ENCODE results near the gene PHF2.

The PHF2 gene

DNA sequence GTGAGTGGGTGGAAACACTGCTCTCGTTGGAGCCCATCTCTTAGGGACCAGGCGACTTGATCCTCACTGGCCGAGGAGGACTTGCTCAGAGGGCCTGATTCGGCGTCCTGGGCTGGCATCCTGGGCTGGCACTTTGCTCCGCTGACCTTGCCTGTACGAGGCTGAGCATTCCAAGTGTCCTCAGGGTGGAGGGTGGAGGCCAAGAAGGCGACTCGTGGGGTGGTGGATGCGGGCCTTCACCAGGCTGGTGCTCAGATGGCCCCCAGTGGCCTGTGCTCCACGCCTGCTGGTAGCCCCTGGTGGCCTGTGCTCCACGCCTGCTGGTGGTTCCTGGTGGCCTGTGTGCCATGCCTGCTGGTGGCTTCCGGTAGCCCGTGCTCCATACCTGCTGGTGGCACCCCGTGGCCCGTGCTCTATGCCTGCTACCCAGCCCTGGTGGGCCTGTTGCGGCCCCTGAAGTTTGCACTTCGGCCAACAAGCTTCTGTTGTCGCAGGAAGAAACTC lies 42.9 kb downstream of the PHF2 start:
- TF ChIP-seq, protein P1, sequence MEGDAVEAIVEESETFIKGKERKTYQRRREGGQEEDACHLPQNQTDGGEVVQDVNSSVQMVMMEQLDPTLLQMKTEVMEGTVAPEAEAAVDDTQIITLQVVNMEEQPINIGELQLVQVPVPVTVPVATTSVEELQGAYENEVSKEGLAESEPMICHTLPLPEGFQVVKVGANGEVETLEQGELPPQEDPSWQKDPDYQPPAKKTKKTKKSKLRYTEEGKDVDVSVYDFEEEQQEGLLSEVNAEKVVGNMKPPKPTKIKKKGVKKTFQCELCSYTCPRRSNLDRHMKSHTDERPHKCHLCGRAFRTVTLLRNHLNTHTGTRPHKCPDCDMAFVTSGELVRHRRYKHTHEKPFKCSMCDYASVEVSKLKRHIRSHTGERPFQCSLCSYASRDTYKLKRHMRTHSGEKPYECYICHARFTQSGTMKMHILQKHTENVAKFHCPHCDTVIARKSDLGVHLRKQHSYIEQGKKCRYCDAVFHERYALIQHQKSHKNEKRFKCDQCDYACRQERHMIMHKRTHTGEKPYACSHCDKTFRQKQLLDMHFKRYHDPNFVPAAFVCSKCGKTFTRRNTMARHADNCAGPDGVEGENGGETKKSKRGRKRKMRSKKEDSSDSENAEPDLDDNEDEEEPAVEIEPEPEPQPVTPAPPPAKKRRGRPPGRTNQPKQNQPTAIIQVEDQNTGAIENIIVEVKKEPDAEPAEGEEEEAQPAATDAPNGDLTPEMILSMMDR (IDR thresholded peaks at IDR 0.05; ENCODE audit: low read depth, low read length): no peak
- Histone ChIP-seq H3K4me3 (ENCODE audit: low read depth, low read length) (no peak overlapping the region), H3K36me3 (no peaks in the 10 kb centered on the region; the same call in 1 of the 2 replicates), H3K9me3 (peaks cover 1% of the 10 kb centered on the region; the same call in 1 of the 2 replicates), H3K4me1 (no peaks in the 10 kb centered on the region), H3K27me3 (no peaks in the 10 kb centered on the region)
- no peak for DNase-seq

DNA sequence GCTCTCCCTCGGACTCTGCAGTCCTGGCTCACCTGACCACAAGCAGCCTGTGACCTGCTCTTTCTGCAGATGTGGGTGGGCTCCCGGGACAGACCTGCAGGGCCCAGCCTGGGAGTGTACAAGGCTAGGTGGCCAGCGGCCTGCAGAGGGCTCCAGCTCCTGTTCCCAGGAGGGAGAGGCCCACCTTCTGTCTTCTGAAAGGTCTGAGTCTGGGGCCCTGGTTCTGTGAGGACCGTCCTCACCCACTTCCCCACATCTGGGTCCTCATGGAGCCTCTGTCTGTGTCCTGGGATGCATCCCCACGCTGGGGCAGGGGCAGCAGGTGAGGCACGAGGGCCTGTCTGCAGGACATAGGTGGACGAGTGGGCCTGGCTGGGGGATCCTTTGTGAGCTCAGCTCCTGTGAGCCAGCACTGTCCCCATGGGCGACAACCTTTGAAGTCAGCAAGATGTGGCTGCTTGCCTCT lies 43.7 kb downstream of the PHF2 start:
- Histone ChIP-seq H3K4me3 (ENCODE audit: low read depth, low read length) (no peak overlapping the region), H3K36me3 (no peaks in the 10 kb centered on the region; the same call in 1 of the 2 replicates), H3K9me3 (peaks cover 4% of the 10 kb centered on the region; the same call in 1 of the 2 replicates), H3K4me1 (no peaks in the 10 kb centered on the region), H3K27me3 (no peaks in the 10 kb centered on the region)
- TF ChIP-seq, protein P1 (IDR thresholded peaks at IDR 0.05; ENCODE audit: low read depth, low read length): peak; percentile 10; the same call in 1 of the 2 replicates
- no peak for DNase-seq

DNA sequence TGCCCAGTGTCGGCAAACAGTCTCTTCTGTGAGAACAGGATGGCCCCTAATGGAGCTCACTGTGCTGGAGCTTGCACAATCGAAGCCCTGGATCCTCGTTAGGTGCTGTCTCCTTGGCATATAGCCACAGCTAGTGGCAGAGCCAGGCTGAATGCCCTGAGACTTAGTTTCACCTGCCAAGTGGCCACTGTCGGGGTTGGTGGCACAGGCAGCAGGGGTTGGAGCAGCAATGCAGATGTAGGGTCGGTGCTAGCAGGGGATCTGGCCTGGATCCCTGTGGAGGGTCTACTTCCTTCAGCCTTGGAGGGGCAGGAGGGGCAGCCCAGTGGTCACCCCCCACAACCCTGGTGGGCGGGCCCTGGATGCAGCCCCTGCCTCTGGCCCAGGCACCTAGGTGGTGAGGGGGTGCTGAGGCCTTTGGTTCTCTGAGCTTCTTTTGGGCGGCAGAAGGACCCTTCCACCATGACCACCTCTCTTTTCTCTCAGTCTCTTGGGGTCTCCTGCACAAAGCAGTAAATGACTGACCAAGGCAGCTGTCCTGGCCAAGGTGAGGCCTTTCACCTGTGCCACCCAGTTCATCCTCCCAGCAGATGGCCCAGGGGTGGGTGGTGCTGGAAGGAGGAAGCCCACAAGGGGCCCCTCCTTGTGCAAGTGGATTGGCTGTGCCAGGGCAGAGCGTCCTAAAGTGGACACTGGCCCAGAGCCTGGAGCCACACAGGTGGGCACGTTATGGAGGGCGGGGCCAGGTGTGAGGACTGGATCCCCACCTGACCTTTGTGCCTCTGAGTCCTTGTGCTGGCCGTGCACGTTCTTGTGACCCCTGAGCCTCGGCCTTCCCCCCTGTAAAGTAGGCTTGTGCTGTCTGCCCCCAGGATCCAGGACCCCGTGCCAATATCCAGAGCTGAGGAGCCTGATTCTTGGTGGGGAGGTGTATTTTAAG lies 44.8 kb downstream of the PHF2 start:
- H3K4me3 ChIP-seq (ENCODE audit: low read depth, low read length): no peak overlapping the region
- TF ChIP-seq, protein P1 (IDR thresholded peaks at IDR 0.05; ENCODE audit: low read depth, low read length): no peak
- H3K27me3 ChIP-seq: no peaks in the 10 kb centered on the region
- peaks cover 4% of the 10 kb centered on the region; the same call in 1 of the 2 replicates for H3K9me3 ChIP-seq
- DNase-seq: no peak
- H3K4me1 ChIP-seq: no peaks in the 10 kb centered on the region
- no peaks in the 10 kb centered on the region; the same call in 1 of the 2 replicates for H3K36me3 ChIP-seq

DNA sequence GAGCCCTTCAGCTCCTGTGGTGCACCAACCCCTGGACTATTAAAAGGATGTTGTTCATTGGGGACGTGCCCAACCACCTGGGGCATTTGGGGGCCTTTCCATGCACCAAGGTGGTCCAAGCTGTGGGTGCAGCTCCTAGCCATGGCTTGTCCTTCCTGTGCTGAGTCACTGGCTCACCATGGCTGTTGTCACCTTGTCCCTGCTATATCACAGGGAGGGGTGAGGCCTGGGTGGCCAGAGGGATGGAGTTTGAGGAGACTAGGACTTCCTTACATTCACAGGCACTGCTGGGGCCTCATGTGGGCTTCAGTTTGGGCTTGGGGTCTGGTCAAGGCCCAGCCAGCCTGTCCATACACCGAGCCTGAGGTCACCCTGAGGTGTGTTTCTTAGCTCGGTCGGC lies 45.5 kb downstream of the PHF2 start:
- no peak for DNase-seq
- Histone ChIP-seq H3K4me3 (ENCODE audit: low read depth, low read length) (no peak overlapping the region), H3K36me3 (no peaks in the 10 kb centered on the region; the same call in 1 of the 2 replicates), H3K27me3 (no peaks in the 10 kb centered on the region), H3K4me1 (no peaks in the 10 kb centered on the region), H3K9me3 (peaks cover 4% of the 10 kb centered on the region; the same call in 1 of the 2 replicates)
- TF ChIP-seq, protein P1 (IDR thresholded peaks at IDR 0.05; ENCODE audit: low read depth, low read length): no peak

DNA sequence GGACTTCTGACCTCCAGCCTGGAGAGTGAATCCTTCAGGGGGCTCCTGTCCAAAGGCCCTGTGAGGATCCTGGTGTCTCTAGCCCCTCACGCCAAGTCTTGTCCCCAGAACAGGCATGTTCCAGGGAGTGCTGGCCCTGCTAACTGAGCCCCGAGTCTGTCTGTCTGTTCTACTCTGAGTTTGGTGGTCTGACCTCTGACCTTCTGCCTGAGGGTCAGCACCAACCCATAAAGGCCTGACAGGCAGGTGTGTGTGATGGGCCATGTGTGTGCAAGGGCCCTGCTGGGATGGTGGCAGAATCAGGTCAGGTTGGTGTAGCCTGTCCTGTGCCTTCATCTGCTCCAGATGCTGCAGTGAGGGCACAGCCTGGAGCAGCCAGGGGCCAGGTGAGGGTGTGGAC lies 46.3 kb downstream of the PHF2 start:
- DNase-seq: no peak
- H3K4me3 ChIP-seq (ENCODE audit: low read depth, low read length): no peak overlapping the region
- no peaks in the 10 kb centered on the region; the same call in 1 of the 2 replicates for H3K36me3 ChIP-seq
- no peaks in the 10 kb centered on the region for H3K4me1 ChIP-seq
- TF ChIP-seq, protein P1 (IDR thresholded peaks at IDR 0.05; ENCODE audit: low read depth, low read length): no peak
- H3K27me3 ChIP-seq: no peaks in the 10 kb centered on the region
- peaks cover 4% of the 10 kb centered on the region; the same call in 1 of the 2 replicates for H3K9me3 ChIP-seq
